Ascending aorta (tissue), 2 donors: ENCODE measurements around the gene RAB1A. TPM values are rescaled to one million over a fixed set of nuclear protein-coding genes. Genes with fewer than 3 reads are reported as not detected.
"Not testable (repeated sequence)": the region's sequence is repeated elsewhere in the genome, so short reads cannot be mapped to it uniquely, and the experiment has no call there.

Experiments
- DNase-seq, 2 donors: peaks; one replicate each; pipeline ENCODE4 v3.0.0-alpha.2; 2019; ENCODE audit warnings: low spot score in 2 of 2
- H3K27ac ChIP-seq, 2 donors: fragments of 200-600 bp; sonication (generic); one replicate each; pipeline ENCODE4 v1.5.1; 2016 to 2017; ENCODE audit warnings: mild to moderate bottlenecking in 1 of 2
- H3K27me3 ChIP-seq: fragments of 200-600 bp; sonication (generic); one replicate; pipeline ENCODE4 v1.5.1; 2017
- H3K36me3 ChIP-seq, 2 donors: fragments of 200-600 bp; sonication (generic); one replicate each; pipeline ENCODE4 v1.5.1; 2016
- H3K4me1 ChIP-seq, 2 donors: fragments of 200-600 bp; sonication (generic); one replicate each; pipeline ENCODE4 v1.5.1; 2016 to 2017; ENCODE audit warnings: mild to moderate bottlenecking in 1 of 2
- H3K4me3 ChIP-seq, 2 donors: fragments of 200-600 bp; sonication (generic); one replicate each; pipeline ENCODE4 v1.5.1; 2016 to 2017; ENCODE audit warnings: mild to moderate bottlenecking in 1 of 2
- H3K9me3 ChIP-seq, 2 donors: fragments of 200-600 bp; sonication (generic); one replicate each; pipeline ENCODE4 v1.5.1; 2016
- CTCF ChIP-seq, 3 experiments: fragments of 200-600 bp in 2 of 3; fragments of 450-650 bp in 1 of 3; sonication (generic) in 2 of 3; IDR thresholded peaks; one replicate each; pipeline ENCODE4 v1.5.1; 2016 to 2019; ENCODE audit warnings: antibody characterized with exemption in 3 of 3, mild to moderate bottlenecking in 1 of 3, moderate library complexity in 1 of 3
- intact Hi-C: fragments of 100-400 bp; cut with DNase I; formaldehyde crosslinking; loops from one replicate; pipeline ENCODE4 v1.15.1; 2023
- total RNA-seq: library from RNA; depleted of rRNA; stranded (reverse); fragments of >200 nt; gene quantifications from one replicate; pipeline ENCODE4 v1.1.0, GENCODE V29; 2016

Gene RAB1A
- total RNA-seq, 1 donor from 2014 or later: 56.4 TPM

- Histone ChIP-seq H3K27ac (no peak overlapping the region), H3K27me3 (no peaks in the 10 kb centered on the region), H3K9me3 (no peaks in the 10 kb centered on the region), H3K36me3 (no peaks in the 10 kb centered on the region), H3K4me3 (no peak overlapping the region), H3K4me1 (no peaks in the 10 kb centered on the region)
- TF ChIP-seq CTCF (IDR thresholded peaks at IDR 0.05): no peak
- no peak for DNase-seq
- intact Hi-C loops: no loop called here
These were observed 14.7 kb upstream of the RAB1A start for GRCh38 chr2:65144571-65144970.

GRCh38 chr2:65142515-65142914 lies 12.6 kb upstream of the RAB1A start:
- intact Hi-C loops: no loop called here
- no peak for TF ChIP-seq CTCF (IDR thresholded peaks at IDR 0.05)
- H3K27ac ChIP-seq: no peak overlapping the region
- no peaks in the 10 kb centered on the region for H3K36me3 ChIP-seq
- H3K4me1 ChIP-seq: no peaks in the 10 kb centered on the region
- no peaks in the 10 kb centered on the region for H3K27me3 ChIP-seq
- DNase-seq: no peak
- no peak overlapping the region for H3K4me3 ChIP-seq
- H3K9me3 ChIP-seq: no peaks in the 10 kb centered on the region

GRCh38 chr2:65137197-65137775 lies 7.4 kb upstream of the RAB1A start:
- no peak for TF ChIP-seq CTCF (IDR thresholded peaks at IDR 0.05)
- H3K4me1 ChIP-seq: no peaks in the 10 kb centered on the region
- no peak overlapping the region for H3K4me3 ChIP-seq
- H3K27me3 ChIP-seq: no peaks in the 10 kb centered on the region
- intact Hi-C loops: no loop called here
- no peaks in the 10 kb centered on the region for H3K36me3 ChIP-seq
- no peak for DNase-seq
- H3K27ac ChIP-seq: no peak overlapping the region
- no peaks in the 10 kb centered on the region for H3K9me3 ChIP-seq

- no peak overlapping the region for H3K27ac ChIP-seq
- TF ChIP-seq CTCF (IDR thresholded peaks at IDR 0.05): no peak
- H3K4me3 ChIP-seq: no peak overlapping the region
- H3K27me3 ChIP-seq: no peaks in the 10 kb centered on the region
- no peaks in the 10 kb centered on the region for H3K36me3 ChIP-seq
- no peak for DNase-seq
- H3K9me3 ChIP-seq: no peaks in the 10 kb centered on the region
- peaks cover 0 to 2% of the 10 kb centered on the region in 2 donors for H3K4me1 ChIP-seq
- intact Hi-C loops: no loop called here
These were observed 6.3 kb upstream of the RAB1A start for GRCh38 chr2:65136253-65136652.

- H3K27ac ChIP-seq: no peak overlapping the region
- no peaks in the 10 kb centered on the region for H3K27me3 ChIP-seq
- no peak overlapping the region for H3K4me3 ChIP-seq
- peaks cover 0 to 8% of the 10 kb centered on the region in 2 donors for H3K4me1 ChIP-seq
- DNase-seq: no peak
- TF ChIP-seq CTCF (IDR thresholded peaks at IDR 0.05): no peak
- intact Hi-C loops: no loop called here
- H3K36me3 ChIP-seq: no peaks in the 10 kb centered on the region
- H3K9me3 ChIP-seq: no peaks in the 10 kb centered on the region
These were observed 4.3 kb upstream of the RAB1A start for GRCh38 chr2:65134158-65134557.

GRCh38 chr2:65133626-65134025 lies 3.7 kb upstream of the RAB1A start:
- Histone ChIP-seq H3K27me3 (no peaks in the 10 kb centered on the region), H3K4me1 (peaks cover 0 to 8% of the 10 kb centered on the region in 2 donors), H3K27ac (no peak overlapping the region), H3K4me3 (no peak overlapping the region), H3K36me3 (no peaks in the 10 kb centered on the region), H3K9me3 (no peaks in the 10 kb centered on the region)
- no peak for TF ChIP-seq CTCF (IDR thresholded peaks at IDR 0.05)
- intact Hi-C loops: no loop called here
- DNase-seq: no peak

GRCh38 chr2:65132930-65133329 lies 3.0 kb upstream of the RAB1A start:
- H3K4me1 ChIP-seq, DNase-seq, H3K27me3 ChIP-seq, H3K4me3 ChIP-seq, intact Hi-C loops, H3K9me3 ChIP-seq, H3K27ac ChIP-seq, H3K36me3 ChIP-seq: not testable (repeated sequence)
